ENCODE results near the gene ZFP36L1.

DNA sequence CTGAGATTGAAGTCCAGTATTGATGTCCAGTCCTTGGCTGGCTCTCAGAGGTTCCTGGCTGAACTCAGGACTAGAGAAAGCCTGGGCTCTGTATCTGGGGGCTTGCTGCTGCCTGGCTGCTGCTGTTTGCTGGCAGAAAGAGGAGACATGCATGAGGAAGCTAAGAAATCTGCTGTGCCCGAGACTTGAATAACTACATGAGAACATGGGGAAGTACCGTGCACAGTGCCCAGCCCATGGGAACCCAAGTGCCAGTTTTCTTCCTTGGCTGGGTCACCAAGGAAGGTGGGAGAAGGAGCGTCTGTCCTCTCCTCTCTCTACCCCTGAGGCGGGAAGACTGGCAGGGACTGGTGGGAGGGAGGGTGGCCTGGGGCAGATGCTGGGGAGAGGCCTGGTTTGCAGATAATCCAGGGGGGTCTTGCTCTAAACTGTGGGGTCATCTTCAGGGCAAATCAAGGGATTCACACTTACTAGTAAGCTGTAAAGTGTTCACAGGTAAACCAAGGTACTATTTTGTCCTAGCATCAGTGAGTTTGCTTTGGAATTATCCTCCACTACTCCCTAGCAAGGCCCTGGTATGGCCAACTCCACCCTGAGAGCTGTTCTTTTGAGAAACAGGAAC, 13.8 kb upstream of the ZFP36L1 start:
- TF ChIP-seq, protein P1, sequence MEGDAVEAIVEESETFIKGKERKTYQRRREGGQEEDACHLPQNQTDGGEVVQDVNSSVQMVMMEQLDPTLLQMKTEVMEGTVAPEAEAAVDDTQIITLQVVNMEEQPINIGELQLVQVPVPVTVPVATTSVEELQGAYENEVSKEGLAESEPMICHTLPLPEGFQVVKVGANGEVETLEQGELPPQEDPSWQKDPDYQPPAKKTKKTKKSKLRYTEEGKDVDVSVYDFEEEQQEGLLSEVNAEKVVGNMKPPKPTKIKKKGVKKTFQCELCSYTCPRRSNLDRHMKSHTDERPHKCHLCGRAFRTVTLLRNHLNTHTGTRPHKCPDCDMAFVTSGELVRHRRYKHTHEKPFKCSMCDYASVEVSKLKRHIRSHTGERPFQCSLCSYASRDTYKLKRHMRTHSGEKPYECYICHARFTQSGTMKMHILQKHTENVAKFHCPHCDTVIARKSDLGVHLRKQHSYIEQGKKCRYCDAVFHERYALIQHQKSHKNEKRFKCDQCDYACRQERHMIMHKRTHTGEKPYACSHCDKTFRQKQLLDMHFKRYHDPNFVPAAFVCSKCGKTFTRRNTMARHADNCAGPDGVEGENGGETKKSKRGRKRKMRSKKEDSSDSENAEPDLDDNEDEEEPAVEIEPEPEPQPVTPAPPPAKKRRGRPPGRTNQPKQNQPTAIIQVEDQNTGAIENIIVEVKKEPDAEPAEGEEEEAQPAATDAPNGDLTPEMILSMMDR (IDR thresholded peaks at IDR 0.05; ENCODE audit: low read length), result no peak
- no peak for TF ChIP-seq EZH2 (IDR thresholded peaks at IDR 0.05; ENCODE audit: borderline replicate concordance, low read length)

All from OCI-LY1 (cell line).